ENCODE results near the gene NTN5. TPM values are rescaled to one million over a fixed set of nuclear protein-coding genes. Genes with fewer than 3 reads are reported as not detected.

NTN5 gene, protein sequence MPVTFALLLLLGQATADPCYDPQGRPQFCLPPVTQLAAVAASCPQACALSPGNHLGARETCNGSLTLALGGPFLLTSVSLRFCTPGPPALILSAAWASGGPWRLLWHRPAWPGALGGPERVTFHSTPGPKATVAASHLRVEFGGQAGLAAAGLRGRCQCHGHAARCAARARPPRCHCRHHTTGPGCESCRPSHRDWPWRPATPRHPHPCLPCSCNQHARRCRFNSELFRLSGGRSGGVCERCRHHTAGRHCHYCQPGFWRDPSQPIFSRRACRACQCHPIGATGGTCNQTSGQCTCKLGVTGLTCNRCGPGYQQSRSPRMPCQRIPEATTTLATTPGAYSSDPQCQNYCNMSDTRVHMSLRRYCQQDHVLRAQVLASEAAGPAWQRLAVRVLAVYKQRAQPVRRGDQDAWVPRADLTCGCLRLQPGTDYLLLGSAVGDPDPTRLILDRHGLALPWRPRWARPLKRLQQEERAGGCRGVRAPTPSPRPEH
- total RNA-seq = 0.26 TPM in 1 of 2 replicates, not detected in the other

DNA sequence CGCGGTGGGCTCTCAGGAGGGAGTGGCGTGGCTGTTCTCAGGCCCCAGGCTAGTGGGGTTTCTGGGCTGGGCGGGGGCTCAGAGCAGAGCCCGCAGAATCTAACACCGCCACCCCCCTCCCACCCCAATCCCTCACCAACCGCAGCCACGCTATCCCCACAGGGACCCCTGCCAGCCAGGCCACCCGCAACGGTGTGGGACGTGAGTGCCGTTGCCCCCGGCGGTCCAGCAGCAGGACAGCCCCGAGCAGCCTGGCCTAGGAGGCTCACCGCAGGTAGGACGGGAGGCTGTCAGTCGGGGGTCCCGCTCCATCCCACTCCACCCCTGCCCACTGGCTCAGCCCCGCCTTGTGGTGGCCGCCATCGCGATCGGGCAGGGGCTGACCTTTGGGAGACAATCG is at the start of gene NTN5:
NTN5 (minus strand) TSS at position 24 of the 400 bp plus-strand sequence. CDS start 2,031 bp downstream, outside the sequence.

DNA sequence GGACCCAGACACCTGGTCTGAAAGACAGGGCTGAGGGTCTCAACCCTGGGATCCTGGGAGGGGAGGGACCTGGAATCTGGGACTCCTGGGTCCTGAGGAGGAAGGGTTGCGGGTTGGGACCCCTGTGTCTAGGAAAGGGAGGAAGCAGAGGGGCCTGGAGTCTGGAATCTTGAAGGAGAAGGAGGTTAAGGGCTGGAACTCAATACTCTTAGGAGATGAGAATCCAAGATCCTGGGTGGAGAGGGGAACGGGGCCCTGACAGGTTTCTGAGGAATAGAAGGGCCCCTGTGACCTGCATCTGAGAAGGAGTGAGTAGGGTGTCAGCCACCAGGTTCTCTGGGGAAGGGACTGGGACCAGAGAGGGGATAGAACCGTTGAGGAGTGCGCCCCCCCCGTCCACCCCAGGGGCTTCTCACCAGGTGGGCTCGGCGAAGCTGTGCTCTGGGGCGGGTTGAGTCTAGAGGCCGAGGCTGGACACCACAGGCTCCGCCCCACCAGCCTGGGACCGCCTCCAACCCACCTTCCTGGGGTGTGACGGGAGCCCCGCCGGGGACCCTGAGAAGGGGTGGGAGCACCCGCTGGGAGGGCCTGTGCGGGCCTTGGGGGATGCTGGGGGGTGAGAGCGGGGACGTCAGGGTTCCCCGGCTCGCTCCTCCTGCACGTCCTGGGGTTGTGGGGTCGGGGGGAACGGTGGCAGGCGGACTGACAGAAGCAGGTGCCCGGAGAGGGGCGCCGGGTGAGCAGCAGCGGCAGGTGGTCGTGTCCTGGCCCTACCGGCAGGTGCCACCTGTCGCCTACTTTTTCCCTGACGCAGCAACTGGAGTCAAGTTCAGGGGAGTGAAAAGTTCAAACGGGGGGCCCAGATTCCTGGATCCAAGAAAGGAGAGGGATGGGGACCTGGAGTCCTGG is 46.7 kb upstream of the NTN5 start, which contains the start of gene MAMSTR:
MAMSTR (minus strand) TSS at position 463 of the 909 bp plus-strand sequence. CDS start 694 bp downstream, outside the sequence.

DNA sequence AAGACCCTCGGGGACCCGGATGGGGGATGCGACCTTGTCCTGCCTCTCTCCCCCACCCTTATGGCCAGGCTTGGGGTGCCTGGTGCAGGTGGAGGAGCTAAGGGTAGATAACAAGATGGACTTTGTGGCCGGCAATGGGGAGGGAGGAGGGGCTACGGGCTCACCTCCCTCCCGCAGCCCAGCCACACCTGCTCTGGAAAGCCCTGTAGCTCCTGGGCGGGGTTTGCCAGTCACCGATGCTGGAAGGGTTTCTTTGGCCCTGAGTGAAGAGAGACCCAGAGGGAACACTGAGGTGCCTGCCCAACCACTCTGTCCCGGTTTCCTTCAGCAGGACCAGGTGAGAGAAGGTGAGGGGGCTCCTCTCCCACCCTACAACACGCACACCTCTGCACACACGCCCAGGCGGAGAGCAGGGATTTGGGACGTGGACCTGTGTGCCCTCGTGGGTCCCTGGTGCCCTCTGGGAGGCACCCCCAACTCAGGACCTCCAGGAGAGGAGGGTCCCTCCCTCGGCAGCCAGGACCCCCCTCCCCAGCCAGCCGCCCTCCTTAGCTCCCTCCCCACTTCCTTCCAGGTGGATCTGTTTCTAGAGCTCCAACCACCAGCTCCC is 23.0 kb upstream of the NTN5 start, which contains the start of gene FUT2:
FUT2 (plus strand) TSS at position 229 of the 610 bp plus-strand sequence. CDS start 6,986 bp downstream, outside the sequence.

DNA sequence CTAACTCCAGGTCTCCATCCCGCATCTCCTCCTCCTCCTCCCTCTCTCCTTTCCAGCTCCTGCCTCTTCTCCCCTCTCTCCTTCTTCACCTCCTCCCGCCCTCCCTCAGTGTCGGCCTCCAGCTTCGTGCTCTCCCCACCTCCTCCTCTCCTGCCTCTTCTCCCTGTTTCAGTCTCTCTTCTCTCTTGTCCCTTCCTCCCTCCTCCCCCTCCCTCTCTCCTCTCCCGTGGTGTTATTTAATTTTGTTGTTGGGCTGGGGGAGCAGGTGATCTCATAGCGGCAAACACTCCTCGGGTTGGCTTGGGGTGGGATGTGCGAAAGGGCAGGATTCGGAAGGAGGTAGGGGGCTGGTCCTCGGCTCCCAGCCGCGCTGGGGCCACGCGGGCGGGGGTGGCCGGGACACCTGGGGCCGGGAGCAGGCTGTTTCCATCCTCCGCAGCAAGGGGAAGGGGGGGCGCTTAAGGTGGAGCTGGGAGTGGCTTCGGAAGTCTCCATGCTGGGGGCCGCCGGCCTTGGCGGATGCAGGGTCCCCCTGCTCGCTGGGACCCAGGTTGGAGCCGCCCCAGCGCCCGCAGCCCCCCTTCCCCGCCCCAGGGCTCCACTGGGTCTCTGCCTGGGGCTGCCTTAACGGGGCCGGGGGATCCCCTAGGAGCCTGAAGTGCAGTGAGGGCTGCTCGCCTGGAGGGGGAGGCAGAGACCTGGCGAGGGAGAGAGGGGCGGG is 26.7 kb downstream of the NTN5 start, which contains the start of gene CA11:
CA11 (minus strand) TSS at position 187 of the 721 bp plus-strand sequence. CDS start 555 bp downstream, outside the sequence.

DNA sequence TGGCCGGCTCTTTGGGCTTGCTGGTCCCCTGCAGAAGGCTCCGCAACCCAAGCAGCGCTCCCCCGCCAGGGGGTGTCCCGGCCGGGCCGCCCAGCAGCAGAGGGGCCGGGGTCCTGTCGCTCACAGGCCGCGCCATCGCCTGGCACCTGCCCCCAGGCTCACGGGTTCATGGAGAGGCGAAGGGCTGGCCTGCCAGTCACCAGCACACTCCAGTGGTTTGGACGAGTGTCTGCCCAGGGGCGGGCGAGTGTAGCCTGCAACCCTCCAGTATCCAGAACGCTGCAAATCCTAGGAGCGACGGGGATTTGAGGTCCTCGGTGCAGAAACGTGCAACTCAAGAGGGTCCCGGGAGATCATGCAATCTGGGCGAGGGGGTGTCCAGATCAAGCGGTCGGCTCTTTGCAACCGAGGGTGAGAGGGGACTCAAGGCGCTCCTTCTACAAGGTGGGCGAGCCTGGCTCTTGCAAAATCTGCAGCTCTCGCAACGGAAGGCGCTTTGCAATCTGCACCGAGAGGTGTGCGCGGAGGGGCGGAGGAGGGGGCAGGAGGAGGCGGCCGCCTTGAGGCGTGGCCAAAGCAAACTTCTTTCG is 35.9 kb downstream of the NTN5 start, which contains the start of gene DBP:
DBP (minus strand) TSS at position 521 of the 590 bp plus-strand sequence; CDS start at position 136, 385 bp downstream.

DNA sequence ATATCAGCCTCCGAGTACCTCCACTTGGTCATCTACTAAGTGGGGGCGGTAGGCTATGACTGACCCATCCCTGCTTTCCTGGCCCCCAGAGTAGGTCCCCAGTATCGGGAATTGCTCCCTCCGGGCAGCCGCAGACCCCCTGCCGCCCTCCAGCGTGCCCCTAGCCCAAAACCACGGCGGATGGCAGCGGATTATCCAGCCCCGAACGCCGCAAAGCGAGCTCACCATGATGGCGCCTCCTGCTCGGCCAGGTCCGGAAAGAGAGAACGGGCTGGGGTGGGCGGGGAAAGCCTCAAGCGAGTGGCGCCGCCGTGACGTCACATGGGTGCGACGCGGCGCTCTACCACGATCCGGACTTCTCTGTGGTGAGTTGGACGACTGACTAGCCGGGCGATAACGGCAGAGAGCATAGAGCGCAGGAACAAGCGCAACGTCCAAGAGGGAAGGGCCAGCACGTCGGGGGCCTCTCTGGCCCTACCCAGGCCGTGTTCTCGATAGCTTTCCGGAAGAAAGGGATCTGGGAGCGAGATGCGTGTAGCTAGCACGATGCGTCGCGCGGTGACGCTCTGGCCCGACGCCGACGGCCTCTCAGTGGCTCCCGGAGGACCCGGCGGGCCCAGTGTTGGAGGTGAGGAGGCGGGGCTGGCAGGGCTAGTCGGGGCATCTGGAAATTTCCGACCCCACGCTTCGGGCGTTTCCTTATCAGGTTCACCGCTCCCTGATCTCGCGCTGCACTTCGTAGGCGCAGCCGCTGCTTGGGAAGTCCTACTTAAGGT is 53.7 kb downstream of the NTN5 start, which contains the start of the genes RPL18 and SPHK2:
RPL18 (minus strand) TSS at position 263 of the 776 bp plus-strand sequence; CDS start at position 228, 35 bp downstream.
SPHK2 (plus strand) TSS at position 591 of the 776 bp plus-strand sequence. CDS start 1,009 bp downstream, outside the sequence.

DNA sequence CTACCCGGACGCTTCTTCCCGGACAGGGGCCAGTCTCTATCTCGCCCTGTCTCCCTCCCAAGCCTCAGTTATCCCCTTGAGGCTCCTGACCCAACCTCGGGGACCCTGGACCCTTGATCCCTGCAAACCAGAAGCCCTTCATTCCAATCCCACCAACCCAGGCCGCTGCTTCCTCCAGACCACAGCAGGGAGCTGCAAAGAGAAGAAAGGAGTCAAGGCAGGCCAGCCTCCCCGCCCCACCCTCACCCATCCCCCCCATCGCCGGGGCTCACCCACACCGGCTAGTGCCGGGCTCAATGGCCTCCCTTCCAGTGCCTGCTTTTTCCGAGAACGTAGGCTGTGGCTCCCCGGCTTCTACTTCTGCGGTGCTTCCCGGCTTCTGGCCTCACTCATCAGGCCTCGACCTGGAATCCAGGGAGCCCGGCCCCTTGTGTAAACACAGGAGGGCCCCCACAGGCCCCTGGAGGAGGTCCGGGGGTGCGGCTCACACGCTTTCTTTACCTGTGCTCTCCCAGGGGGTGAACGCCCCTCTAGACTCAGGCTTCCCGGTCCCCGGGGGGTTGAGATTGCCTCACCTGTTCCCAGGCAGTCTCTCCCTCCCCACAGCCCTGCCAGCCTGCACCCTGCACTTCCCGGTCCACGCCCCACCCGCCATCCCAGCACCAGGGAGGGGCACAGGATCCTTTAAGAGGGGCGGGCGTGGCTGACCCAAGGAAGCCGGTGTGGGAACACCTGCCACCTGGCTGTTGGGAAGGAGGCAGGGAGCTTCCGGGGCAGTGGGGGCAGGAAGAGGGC is 58.2 kb downstream of the NTN5 start, which contains the start of gene FAM83E:
FAM83E (minus strand) TSS at position 641 of the 795 bp plus-strand sequence. CDS start 1,704 bp downstream, outside the sequence.

Other genes starting within 250 kb of the NTN5 start
- gene GRWD1, start 227.0 kb downstream of the NTN5 start, total RNA-seq = 8.7 and 17.1 TPM in 2 replicates
- 0.16 and 0.26 TPM in 2 replicates for gene KCNJ14, start 217.4 kb downstream of the NTN5 start, total RNA-seq
- gene CYTH2, start 203.6 kb downstream of the NTN5 start, total RNA-seq = 31.7 and 37.0 TPM in 2 replicates
- under 0.01 and 0.09 TPM in 2 replicates for gene LMTK3, start 161.2 kb downstream of the NTN5 start, total RNA-seq
- gene SULT2B1, start 120.8 kb downstream of the NTN5 start, total RNA-seq = 0.16 and 0.17 TPM in 2 replicates
- not detected in 2 replicates for gene SPACA4, start 66.3 kb downstream of the NTN5 start, total RNA-seq
- 0.34 and 0.63 TPM in 2 replicates for gene FAM83E, start 57.9 kb downstream of the NTN5 start, total RNA-seq
- gene RPL18, start 53.8 kb downstream of the NTN5 start, total RNA-seq = 2,147 and 2,501 TPM in 2 replicates
- 4.4 and 7.1 TPM in 2 replicates for gene SPHK2, start 53.5 kb downstream of the NTN5 start, total RNA-seq
- gene DBP, start 35.6 kb downstream of the NTN5 start, total RNA-seq = 10.2 and 19.2 TPM in 2 replicates
- 3.9 and 10.1 TPM in 2 replicates for gene CA11, start 26.8 kb downstream of the NTN5 start, total RNA-seq
- gene FUT2, start 23.0 kb upstream of the NTN5 start, total RNA-seq = 0.17 TPM in 1 of 2 replicates, not detected in the other
- 0.60 and 0.79 TPM in 2 replicates for gene MAMSTR, start 46.7 kb upstream of the NTN5 start, total RNA-seq
- gene RASIP1, start 67.6 kb upstream of the NTN5 start, total RNA-seq = 1.4 and 1.6 TPM in 2 replicates
- gene IZUMO1, start 73.9 kb upstream of the NTN5 start, total RNA-seq = under 0.01 TPM in 1 of 2 replicates, not detected in the other
- gene FUT1, start 79.6 kb upstream of the NTN5 start, total RNA-seq = under 0.01 TPM in 2 replicates
- not detected in 2 replicates for gene FGF21, start 82.5 kb upstream of the NTN5 start, total RNA-seq
- gene BCAT2, start 138.0 kb upstream of the NTN5 start, total RNA-seq = 22.2 and 27.1 TPM in 2 replicates
- gene HSD17B14, start 163.5 kb upstream of the NTN5 start, total RNA-seq = 5.5 and 15.9 TPM in 2 replicates
- gene PLEKHA4, start 195.6 kb upstream of the NTN5 start, total RNA-seq = 14.3 and 18.6 TPM in 2 replicates
- 48.1 and 56.8 TPM in 2 replicates for gene PPP1R15A, start 199.4 kb upstream of the NTN5 start, total RNA-seq
- gene TULP2, start 225.7 kb upstream of the NTN5 start, total RNA-seq = 0.26 and 0.32 TPM in 2 replicates
- 149 and 199 TPM in 2 replicates for gene NUCB1, start 227.3 kb upstream of the NTN5 start, total RNA-seq